Measurements from ENCODE around the gene KLK15.

KLK15 gene

DNA sequence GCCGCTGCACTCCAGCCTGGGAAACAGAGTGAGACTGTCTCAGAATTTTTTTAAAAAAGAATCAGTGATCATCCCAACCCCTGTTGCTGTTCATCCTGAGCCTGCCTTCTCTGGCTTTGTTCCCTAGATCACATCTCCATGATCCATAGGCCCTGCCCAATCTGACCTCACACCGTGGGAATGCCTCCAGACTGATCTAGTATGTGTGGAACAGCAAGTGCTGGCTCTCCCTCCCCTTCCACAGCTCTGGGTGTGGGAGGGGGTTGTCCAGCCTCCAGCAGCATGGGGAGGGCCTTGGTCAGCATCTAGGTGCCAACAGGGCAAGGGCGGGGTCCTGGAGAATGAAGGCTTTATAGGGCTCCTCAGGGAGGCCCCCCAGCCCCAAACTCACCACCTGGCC is 39.7 kb upstream of the KLK15 start, which contains the start of gene KLK2:
Gene KLK2, plus strand, starts transcription at position 384 of the 400 bp plus-strand sequence. CDS start 35 bp downstream, outside the sequence.
- no peak within 1 kb of the TSS for H3K14ac ChIP-seq (ENCODE audit: low read length)
- no peak for DNase-seq
- no CpG with 5 or more reads among the region's 3 CpGs for WGBS (ENCODE audit: extremely low coverage, insufficient coverage, insufficient read length)

DNA sequence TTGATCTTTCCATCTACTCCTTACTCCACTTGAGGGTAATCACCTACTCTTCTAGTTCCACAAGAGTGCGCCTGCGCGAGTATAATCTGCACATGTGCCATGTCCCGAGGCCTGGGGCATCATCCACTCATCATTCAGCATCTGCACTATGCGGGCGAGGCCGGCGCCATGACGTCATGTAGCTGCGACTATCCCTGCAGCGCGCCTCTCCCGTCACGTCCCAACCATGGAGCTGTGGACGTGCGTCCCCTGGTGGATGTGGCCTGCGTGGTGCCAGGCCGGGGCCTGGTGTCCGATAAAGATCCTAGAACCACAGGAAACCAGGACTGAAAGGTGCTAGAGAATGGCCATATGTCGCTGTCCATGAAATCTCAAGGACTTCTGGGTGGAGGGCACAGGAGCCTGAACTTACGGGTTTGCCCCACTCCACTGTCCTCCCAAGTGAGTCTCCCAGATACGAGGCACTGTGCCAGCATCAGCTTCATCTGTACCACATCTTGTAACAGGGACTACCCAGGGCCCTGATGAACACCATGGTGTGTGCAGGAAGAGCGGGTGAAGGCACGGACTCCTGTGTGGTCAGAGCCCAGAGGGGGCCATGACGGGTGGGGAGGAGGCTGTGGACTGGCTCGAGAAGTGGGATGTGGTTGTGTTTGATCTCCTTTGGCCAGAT is 37.2 kb upstream of the KLK15 start:
- no peak overlapping the region for H2AFZ ChIP-seq (ENCODE audit: insufficient read depth, low read length, poor library complexity)
- no peaks in the 10 kb centered on the region for H3K4me1 ChIP-seq (ENCODE audit: control insufficient read depth in 1 of 2, insufficient read depth in 2 of 2, low read length in 2 of 2)
- no peak overlapping the region for H4K12ac ChIP-seq (ENCODE audit: low read depth, low read length)
- no peaks in the 10 kb centered on the region for H3K79me1 ChIP-seq (ENCODE audit: low read length)
- no peak overlapping the region for H3K4me2 ChIP-seq (ENCODE audit: low read length)
- DNase-seq, result peak; percentile 48 to 64
- no peak overlapping the region for H3K27ac ChIP-seq (ENCODE audit: low read depth, low read length)
- H2BK5ac ChIP-seq (ENCODE audit: low read depth, low read length, poor library complexity), result no peak overlapping the region
- H2BK120ac ChIP-seq (ENCODE audit: insufficient read depth, low read length, poor library complexity), result no peak overlapping the region
- H2AK5ac ChIP-seq (ENCODE audit: low read length), result no peak overlapping the region
- WGBS (ENCODE audit: extremely low coverage, insufficient coverage, insufficient read length), result no CpG with 5 or more reads among the region's 26 CpGs
- H3K27me3 ChIP-seq (ENCODE audit: insufficient read depth, low read length), result no peaks in the 10 kb centered on the region
- no peak overlapping the region for H3K18ac ChIP-seq (ENCODE audit: low read length)
- H3K14ac ChIP-seq (ENCODE audit: low read length), result no peak overlapping the region
- no peak overlapping the region for H3K4me3 ChIP-seq (ENCODE audit: low read depth, low read length)
- no peaks in the 10 kb centered on the region for H3K36me3 ChIP-seq (ENCODE audit: control insufficient read depth in 1 of 2, insufficient read depth in 2 of 2, low read length in 2 of 2)
- H4K8ac ChIP-seq (ENCODE audit: low read depth, low read length), result no peak overlapping the region
- H3K9me3 ChIP-seq (ENCODE audit: insufficient read depth, low read depth, low read length), result peaks cover 3% of the 10 kb centered on the region
- H2BK12ac ChIP-seq (ENCODE audit: low read length), result no peak overlapping the region
- H4K91ac ChIP-seq (ENCODE audit: low read depth, low read length), result no peak overlapping the region
- no peak overlapping the region for H3K4ac ChIP-seq (ENCODE audit: low read depth, low read length)
- H3K23ac ChIP-seq (ENCODE audit: low read length), result no peak overlapping the region
- H3K79me2 ChIP-seq (ENCODE audit: control insufficient read depth, insufficient read depth, low read length, poor library complexity), result no peaks in the 10 kb centered on the region
- no peak overlapping the region for H3K9ac ChIP-seq (ENCODE audit: low read length)

More for the DNA sequence above, 39.7 kb upstream of the KLK15 start, which contains the start of gene KLK2:
- Histone ChIP-seq H3K23ac (ENCODE audit: low read length) (no peak within 1 kb of the TSS), H3K4me2 (ENCODE audit: low read length) (no peak within 1 kb of the TSS), H4K91ac (ENCODE audit: low read depth, low read length) (no peak within 1 kb of the TSS), H3K4ac (ENCODE audit: low read depth, low read length) (no peak within 1 kb of the TSS), H4K8ac (ENCODE audit: low read depth, low read length) (no peak within 1 kb of the TSS), H2BK120ac (ENCODE audit: insufficient read depth, low read length, poor library complexity) (no peak within 1 kb of the TSS), H3K18ac (ENCODE audit: low read length) (no peak within 1 kb of the TSS), H2BK12ac (ENCODE audit: low read length) (no peak within 1 kb of the TSS), H3K9me3 (ENCODE audit: insufficient read depth, low read depth, low read length) (peaks cover 6% of the 10 kb centered on the region), H3K27me3 (ENCODE audit: insufficient read depth, low read length) (no peaks in the 10 kb centered on the region), H3K9ac (ENCODE audit: low read length) (no peak within 1 kb of the TSS), H3K4me1 (ENCODE audit: control insufficient read depth in 1 of 2, insufficient read depth in 2 of 2, low read length in 2 of 2) (no peaks in the 10 kb centered on the region), H4K12ac (ENCODE audit: low read depth, low read length) (no peak within 1 kb of the TSS), H2AFZ (ENCODE audit: insufficient read depth, low read length, poor library complexity) (no peak within 1 kb of the TSS), H2AK5ac (ENCODE audit: low read length) (no peak within 1 kb of the TSS), H2BK5ac (ENCODE audit: low read depth, low read length, poor library complexity) (no peak within 1 kb of the TSS), H3K79me1 (ENCODE audit: low read length) (no peaks in the 10 kb centered on the region), H3K27ac (ENCODE audit: low read depth, low read length) (no peak within 1 kb of the TSS), H3K36me3 (ENCODE audit: control insufficient read depth in 1 of 2, insufficient read depth in 2 of 2, low read length in 2 of 2) (no peaks in the 10 kb centered on the region), H3K79me2 (ENCODE audit: control insufficient read depth, insufficient read depth, low read length, poor library complexity) (no peaks in the 10 kb centered on the region), H3K4me3 (ENCODE audit: low read depth, low read length) (no peak within 1 kb of the TSS)

DNA sequence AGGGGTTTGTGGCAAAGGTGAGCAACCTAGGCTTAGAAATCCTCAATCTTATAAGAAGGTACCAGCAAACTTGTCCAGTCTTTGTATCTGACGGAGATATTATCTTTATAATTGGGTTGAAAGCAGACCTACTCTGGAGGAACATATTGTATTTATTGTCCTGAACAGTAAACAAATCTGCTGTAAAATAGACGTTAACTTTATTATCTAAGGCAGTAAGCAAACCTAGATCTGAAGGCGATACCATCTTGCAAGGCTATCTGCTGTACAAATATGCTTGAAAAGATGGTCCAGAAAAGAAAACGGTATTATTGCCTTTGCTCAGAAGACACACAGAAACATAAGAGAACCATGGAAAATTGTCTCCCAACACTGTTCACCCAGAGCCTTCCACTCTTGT is 36.1 kb upstream of the KLK15 start:
- Histone ChIP-seq H3K27ac (ENCODE audit: low read depth, low read length) (no peak overlapping the region), H3K79me1 (ENCODE audit: low read length) (no peaks in the 10 kb centered on the region), H2BK12ac (ENCODE audit: low read length) (no peak overlapping the region), H4K8ac (ENCODE audit: low read depth, low read length) (no peak overlapping the region), H3K18ac (ENCODE audit: low read length) (no peak overlapping the region), H2BK5ac (ENCODE audit: low read depth, low read length, poor library complexity) (no peak overlapping the region), H3K9ac (ENCODE audit: low read length) (no peak overlapping the region), H2BK120ac (ENCODE audit: insufficient read depth, low read length, poor library complexity) (no peak overlapping the region), H3K79me2 (ENCODE audit: control insufficient read depth, insufficient read depth, low read length, poor library complexity) (no peaks in the 10 kb centered on the region), H3K14ac (ENCODE audit: low read length) (no peak overlapping the region), H3K27me3 (ENCODE audit: insufficient read depth, low read length) (no peaks in the 10 kb centered on the region), H4K91ac (ENCODE audit: low read depth, low read length) (no peak overlapping the region), H3K4me3 (ENCODE audit: low read depth, low read length) (no peak overlapping the region), H3K9me3 (ENCODE audit: insufficient read depth, low read depth, low read length) (peaks cover 3% of the 10 kb centered on the region), H3K4me2 (ENCODE audit: low read length) (no peak overlapping the region), H3K36me3 (ENCODE audit: control insufficient read depth in 1 of 2, insufficient read depth in 2 of 2, low read length in 2 of 2) (no peaks in the 10 kb centered on the region), H3K4me1 (ENCODE audit: control insufficient read depth in 1 of 2, insufficient read depth in 2 of 2, low read length in 2 of 2) (no peaks in the 10 kb centered on the region), H2AK5ac (ENCODE audit: low read length) (no peak overlapping the region), H3K23ac (ENCODE audit: low read length) (no peak overlapping the region), H4K12ac (ENCODE audit: low read depth, low read length) (no peak overlapping the region), H2AFZ (ENCODE audit: insufficient read depth, low read length, poor library complexity) (no peak overlapping the region), H3K4ac (ENCODE audit: low read depth, low read length) (no peak overlapping the region)
- DNase-seq, result no peak
- WGBS (ENCODE audit: extremely low coverage, insufficient coverage, insufficient read length), result no CpG with 5 or more reads among the region's 4 CpGs

DNA sequence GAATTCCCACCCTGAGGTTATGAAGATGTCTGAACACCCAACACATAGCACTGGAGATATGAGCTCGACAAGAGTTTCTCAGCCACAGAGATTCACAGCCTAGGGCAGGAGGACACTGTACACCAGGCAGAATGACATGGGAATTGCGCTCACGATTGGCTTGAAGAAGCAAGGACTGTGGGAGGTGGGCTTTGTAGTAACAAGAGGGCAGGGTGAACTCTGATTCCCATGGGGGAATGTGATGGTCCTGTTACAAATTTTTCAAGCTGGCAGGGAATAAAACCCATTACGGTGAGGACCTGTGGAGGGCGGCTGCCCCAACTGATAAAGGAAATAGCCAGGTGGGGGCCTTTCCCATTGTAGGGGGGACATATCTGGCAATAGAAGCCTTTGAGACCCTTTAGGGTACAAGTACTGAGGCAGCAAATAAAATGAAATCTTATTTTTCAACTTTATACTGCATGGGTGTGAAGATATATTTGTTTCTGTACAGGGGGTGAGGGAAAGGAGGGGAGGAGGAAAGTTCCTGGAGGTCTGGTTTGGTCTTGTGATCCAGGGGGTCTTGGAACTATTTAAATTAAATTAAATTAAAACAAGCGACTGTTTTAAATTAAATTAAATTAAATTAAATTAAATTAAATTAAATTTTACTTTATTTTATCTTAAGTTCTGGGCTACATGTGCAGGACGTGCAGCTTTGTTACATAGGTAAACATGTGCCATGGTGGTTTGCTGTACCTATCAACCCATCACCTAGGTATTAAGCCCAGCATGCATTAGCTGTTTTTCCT is 28.3 kb upstream of the KLK15 start:
- no peaks in the 10 kb centered on the region for H3K36me3 ChIP-seq (ENCODE audit: control insufficient read depth in 1 of 2, insufficient read depth in 2 of 2, low read length in 2 of 2)

More for the DNA sequence above, 28.3 kb upstream of the KLK15 start:
- H3K4ac ChIP-seq (ENCODE audit: low read depth, low read length), result no peak overlapping the region
- H3K9ac ChIP-seq (ENCODE audit: low read length), result peak overlapping the region; percentile 12
- H2AFZ ChIP-seq (ENCODE audit: insufficient read depth, low read length, poor library complexity), result no peak overlapping the region
- H3K4me2 ChIP-seq (ENCODE audit: low read length), result no peak overlapping the region
- H3K14ac ChIP-seq (ENCODE audit: low read length), result no peak overlapping the region
- no peak overlapping the region for H3K4me3 ChIP-seq (ENCODE audit: low read depth, low read length)
- H4K8ac ChIP-seq (ENCODE audit: low read depth, low read length), result no peak overlapping the region
- no peak overlapping the region for H3K27ac ChIP-seq (ENCODE audit: low read depth, low read length)
- H3K79me2 ChIP-seq (ENCODE audit: control insufficient read depth, insufficient read depth, low read length, poor library complexity), result no peaks in the 10 kb centered on the region
- H2BK5ac ChIP-seq (ENCODE audit: low read depth, low read length, poor library complexity), result no peak overlapping the region
- H4K12ac ChIP-seq (ENCODE audit: low read depth, low read length), result no peak overlapping the region
- WGBS (ENCODE audit: extremely low coverage, insufficient coverage, insufficient read length), result no CpG with 5 or more reads among the region's 7 CpGs
- H3K23ac ChIP-seq (ENCODE audit: low read length), result no peak overlapping the region
- no peak overlapping the region for H2BK12ac ChIP-seq (ENCODE audit: low read length)
- peaks cover 9% of the 10 kb centered on the region for H3K9me3 ChIP-seq (ENCODE audit: insufficient read depth, low read depth, low read length)
- no peaks in the 10 kb centered on the region for H3K27me3 ChIP-seq (ENCODE audit: insufficient read depth, low read length)
- no peaks in the 10 kb centered on the region for H3K79me1 ChIP-seq (ENCODE audit: low read length)
- H3K4me1 ChIP-seq (ENCODE audit: control insufficient read depth in 1 of 2, insufficient read depth in 2 of 2, low read length in 2 of 2), result no peaks in the 10 kb centered on the region
- H4K91ac ChIP-seq (ENCODE audit: low read depth, low read length), result no peak overlapping the region
- no peak overlapping the region for H2BK120ac ChIP-seq (ENCODE audit: insufficient read depth, low read length, poor library complexity)
- H3K18ac ChIP-seq (ENCODE audit: low read length), result no peak overlapping the region
- no peak for DNase-seq
- no peak overlapping the region for H2AK5ac ChIP-seq (ENCODE audit: low read length)

Measured in trophoblast cell (in vitro differentiated cells and primary cell).